GM23338 (cell line): Measurements from ENCODE around the gene CADPS. TPM values are rescaled to one million over a fixed set of nuclear protein-coding genes. Genes with fewer than 3 reads are reported as not detected.

Experiments used
- ATAC-seq: fragments of 200-7000 bp; cut with Tn5 transposase; 3 replicates; pipeline ENCODE4 v1.9.1; 2020
- DNase-seq: peaks from one replicate; pipeline ENCODE4 v3.0.0-alpha.2; 2015; ENCODE audit warnings: low spot score
- H2AFZ ChIP-seq: fragments of 200-600 bp; sonication (generic); 2 replicates; pipeline ENCODE4 v1.8.0; 2016; ENCODE audit warnings: antibody characterized with exemption, mild to moderate bottlenecking, moderate library complexity
- H3F3A ChIP-seq: fragments of 200-600 bp; sonication (generic); replicated peaks from 2 replicates; pipeline ENCODE4 v1.8.0; 2017; ENCODE audit warnings: antibody characterized with exemption, mixed run types, low read depth
- H3K27ac ChIP-seq: fragments of 200-600 bp; sonication (generic); 2 replicates; pipeline ENCODE4 v1.6.1; 2016; ENCODE audit warnings: low read depth
- H3K27me3 ChIP-seq: fragments of 200-600 bp; sonication (generic); 2 replicates; pipeline ENCODE4 v1.8.0; 2016; ENCODE audit warnings: mild to moderate bottlenecking, mixed run types, moderate library complexity; ENCODE audit not compliant: insufficient read depth
- H3K36me3 ChIP-seq: fragments of 200-600 bp; sonication (generic); 2 replicates; pipeline ENCODE4 v1.8.0; 2016; ENCODE audit warnings: mild to moderate bottlenecking; ENCODE audit not compliant: insufficient read depth
- H3K4me1 ChIP-seq: fragments of 200-600 bp; sonication (generic); 2 replicates; pipeline ENCODE4 v1.8.0; 2016; ENCODE audit warnings: mild to moderate bottlenecking, moderate library complexity; ENCODE audit not compliant: insufficient read depth
- H3K4me2 ChIP-seq: fragments of 200-600 bp; sonication (generic); 2 replicates; pipeline ENCODE4 v1.7.1; 2017; ENCODE audit warnings: mixed run types
- H3K4me3 ChIP-seq: fragments of 200-600 bp; sonication (generic); 2 replicates; pipeline ENCODE4 v1.6.1; 2016; ENCODE audit warnings: mixed run types
- H3K79me2 ChIP-seq: fragments of 200-600 bp; sonication (generic); replicated peaks from 2 replicates; pipeline ENCODE4 v1.8.0; 2017; ENCODE audit warnings: mild to moderate bottlenecking; ENCODE audit not compliant: insufficient read depth
- H3K9me2 ChIP-seq: fragments of 200-600 bp; sonication (generic); 2 replicates; pipeline ENCODE4 v1.8.0; 2017; ENCODE audit not compliant: insufficient read depth
- H4K20me1 ChIP-seq: fragments of 200-600 bp; sonication (generic); replicated peaks from 2 replicates; pipeline ENCODE4 v1.8.0; 2017; ENCODE audit warnings: mild to moderate bottlenecking; ENCODE audit not compliant: insufficient read depth
- H3K27ac Mint-ChIP-seq: 2 replicates; pipeline ENCODE4 v1.8.0; 2020; ENCODE audit warnings: inconsistent platforms, mild to moderate bottlenecking, moderate library complexity, mixed read lengths
- H3K27me3 Mint-ChIP-seq: 3 replicates; pipeline ENCODE4 v1.8.0; 2022; ENCODE audit warnings: low read depth, mild to moderate bottlenecking, moderate library complexity, mixed read lengths, inconsistent platforms; ENCODE audit not compliant: insufficient read depth, poor library complexity
- H3K36me3 Mint-ChIP-seq: 3 replicates; pipeline ENCODE4 v1.8.0; 2021; ENCODE audit warnings: low read depth, mild to moderate bottlenecking, inconsistent platforms, moderate library complexity, mixed read lengths
- H3K4me1 Mint-ChIP-seq: 3 replicates; pipeline ENCODE4 v1.8.0; 2020; ENCODE audit warnings: mild to moderate bottlenecking, inconsistent platforms, mixed read lengths
- H3K4me3 Mint-ChIP-seq: 3 replicates; pipeline ENCODE4 v1.8.0; 2021; ENCODE audit warnings: moderate library complexity, mild to moderate bottlenecking, inconsistent platforms, mixed read lengths
- H3K9me3 Mint-ChIP-seq: 3 replicates; pipeline ENCODE4 v1.8.0; 2020; ENCODE audit warnings: moderate library complexity, mild to moderate bottlenecking, inconsistent platforms, mixed read lengths
- CREB1 ChIP-seq: fragments of 250-450 bp; sonication (Bioruptor Pico); IDR thresholded peaks from 2 replicates; pipeline ENCODE4 v1.5.0; 2020; ENCODE audit warnings: low read depth, mild to moderate bottlenecking, moderate library complexity
- JUNB ChIP-seq: IDR thresholded peaks from one replicate; pipeline ENCODE4 v1.6.1; 2016; ENCODE audit warnings: antibody characterized with exemption; ENCODE audit not compliant: unreplicated experiment
- NANOG ChIP-seq: IDR thresholded peaks from 2 replicates; pipeline ENCODE4 v1.6.1; 2016; ENCODE audit warnings: antibody characterized with exemption, borderline replicate concordance
- POLR2AphosphoS5 ChIP-seq: IDR thresholded peaks from 2 replicates; pipeline ENCODE4 v1.6.1; 2016; ENCODE audit warnings: antibody characterized with exemption, low read depth
- ZNF114 ChIP-seq: fragments of 250-450 bp; sonication (Bioruptor Pico); IDR thresholded peaks from 2 replicates; pipeline ENCODE4 v1.5.0; 2020; ENCODE audit warnings: mild to moderate bottlenecking, moderate library complexity
- polyA plus RNA-seq: library from polyadenylated mRNA; unstranded; fragments of >200 nt; fragmentation: Nextera tagmentation; extraction: Ambion mirVana; gene quantifications from 2 replicates; pipeline ENCODE4 v1.2.1, GENCODE V29; 2016
- total RNA-seq: library from RNA; depleted of rRNA; stranded (reverse); fragments of >200 nt; shearing (Covaris generic); gene quantifications from 2 replicates; pipeline ENCODE4 v1.2.3, GENCODE V29; 2014
- TF ChIP-seq, protein P1 (sequence below): IDR thresholded peaks from 2 replicates; pipeline ENCODE4 v1.6.1; 2016; ENCODE audit warnings: antibody characterized with exemption
- TF ChIP-seq, protein P2 (sequence below): fragments of 250-450 bp; sonication (Bioruptor Pico); IDR thresholded peaks from 2 replicates; pipeline ENCODE4 v1.5.0; 2020; ENCODE audit warnings: mild to moderate bottlenecking, moderate library complexity
- TF ChIP-seq, protein P3 (sequence below): IDR thresholded peaks from one replicate; pipeline ENCODE4 v1.6.1; 2018; ENCODE audit warnings: antibody characterized with exemption; ENCODE audit not compliant: unreplicated experiment
- TF ChIP-seq, protein P4 (sequence below), 2 experiments: fragments of 200-600 bp in 1 of 2; sonication (generic) in 1 of 2; conservative IDR thresholded peaks; 2 replicates each; pipeline versions ENCODE4 v1.5.1 to v1.6.1; 2016 to 2017; ENCODE audit warnings: antibody characterized with exemption in 2 of 2, low read depth in 2 of 2, mild to moderate bottlenecking in 2 of 2, moderate library complexity in 1 of 2

The CADPS gene
- total and polyA plus RNA-seq, 2 experiments from 2014 or later, result 14.7 to 22.0 TPM

DNA sequence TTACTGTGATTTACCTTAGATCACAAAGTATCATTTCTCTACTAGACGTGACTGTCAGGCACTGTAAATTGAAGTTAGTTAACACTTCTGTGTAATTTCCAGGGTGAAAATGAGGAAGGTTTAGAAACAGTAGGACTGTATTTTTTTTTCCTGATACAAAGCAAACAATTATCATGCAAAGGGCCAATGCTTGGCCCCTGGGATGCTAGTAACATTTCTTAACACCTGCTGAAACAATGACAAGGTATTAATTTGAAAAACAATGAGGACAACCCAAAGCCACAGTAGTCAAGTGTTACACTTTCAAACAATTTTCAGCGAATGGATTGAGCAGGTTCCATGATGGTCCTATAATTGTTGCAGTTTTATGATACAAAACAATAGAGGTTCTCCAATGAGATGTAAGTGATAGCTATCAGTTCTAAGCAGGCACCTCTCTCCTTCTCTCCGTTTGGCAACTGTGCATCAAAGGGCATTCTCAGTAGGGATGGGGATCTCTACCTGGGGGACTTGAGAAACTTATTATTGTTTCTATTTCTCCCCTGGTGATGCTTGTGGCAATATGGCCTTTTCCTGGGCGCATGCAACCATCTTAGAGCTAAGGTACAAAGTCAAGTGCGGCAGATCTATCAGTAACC, 435.9 kb downstream of the CADPS start:
- peak; percentile 67 for ATAC-seq

More for the DNA sequence above, 435.9 kb downstream of the CADPS start:
- peak overlapping the region; percentile 19 for H3K4me2 ChIP-seq
- no peak overlapping the region for H3K27ac ChIP-seq
- no peaks in the 10 kb centered on the region for H3F3A ChIP-seq
- Mint-ChIP-seq H3K4me1 (peaks cover 61% of the 10 kb centered on the region), H3K27ac (no peak overlapping the region), H3K27me3 (peaks cover 6% of the 10 kb centered on the region), H3K4me3 (peak overlapping the region; percentile 12; the same call in 1 of the 3 replicates), H3K36me3 (peaks cover 6% of the 10 kb centered on the region; the same call in 1 of the 3 replicates), H3K9me3 (peaks cover 3% of the 10 kb centered on the region; the same call in 1 of the 3 replicates)
- peaks cover 24% of the 10 kb centered on the region for H3K4me1 ChIP-seq
- peak; percentile 44 for DNase-seq
- no peaks in the 10 kb centered on the region for H3K36me3 ChIP-seq
- no peaks in the 10 kb centered on the region for H3K79me2 ChIP-seq
- H3K9me2 ChIP-seq, result no peaks in the 10 kb centered on the region
- no peaks in the 10 kb centered on the region for H3K27me3 ChIP-seq
- H2AFZ ChIP-seq, result no peak overlapping the region
- H4K20me1 ChIP-seq, result no peaks in the 10 kb centered on the region
- no peak overlapping the region for H3K4me3 ChIP-seq
- TF ChIP-seq JUNB (no peak), ZNF114 (CRISPR knock-in tag) (no peak), NANOG (peak; percentile 13; the same call in 1 of the 2 replicates), POLR2AphosphoS5 (no peak), CREB1 (CRISPR knock-in tag) (no peak)
- TF ChIP-seq, protein P1, sequence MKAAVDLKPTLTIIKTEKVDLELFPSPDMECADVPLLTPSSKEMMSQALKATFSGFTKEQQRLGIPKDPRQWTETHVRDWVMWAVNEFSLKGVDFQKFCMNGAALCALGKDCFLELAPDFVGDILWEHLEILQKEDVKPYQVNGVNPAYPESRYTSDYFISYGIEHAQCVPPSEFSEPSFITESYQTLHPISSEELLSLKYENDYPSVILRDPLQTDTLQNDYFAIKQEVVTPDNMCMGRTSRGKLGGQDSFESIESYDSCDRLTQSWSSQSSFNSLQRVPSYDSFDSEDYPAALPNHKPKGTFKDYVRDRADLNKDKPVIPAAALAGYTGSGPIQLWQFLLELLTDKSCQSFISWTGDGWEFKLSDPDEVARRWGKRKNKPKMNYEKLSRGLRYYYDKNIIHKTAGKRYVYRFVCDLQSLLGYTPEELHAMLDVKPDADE, result no peak
- TF ChIP-seq, protein P2, sequence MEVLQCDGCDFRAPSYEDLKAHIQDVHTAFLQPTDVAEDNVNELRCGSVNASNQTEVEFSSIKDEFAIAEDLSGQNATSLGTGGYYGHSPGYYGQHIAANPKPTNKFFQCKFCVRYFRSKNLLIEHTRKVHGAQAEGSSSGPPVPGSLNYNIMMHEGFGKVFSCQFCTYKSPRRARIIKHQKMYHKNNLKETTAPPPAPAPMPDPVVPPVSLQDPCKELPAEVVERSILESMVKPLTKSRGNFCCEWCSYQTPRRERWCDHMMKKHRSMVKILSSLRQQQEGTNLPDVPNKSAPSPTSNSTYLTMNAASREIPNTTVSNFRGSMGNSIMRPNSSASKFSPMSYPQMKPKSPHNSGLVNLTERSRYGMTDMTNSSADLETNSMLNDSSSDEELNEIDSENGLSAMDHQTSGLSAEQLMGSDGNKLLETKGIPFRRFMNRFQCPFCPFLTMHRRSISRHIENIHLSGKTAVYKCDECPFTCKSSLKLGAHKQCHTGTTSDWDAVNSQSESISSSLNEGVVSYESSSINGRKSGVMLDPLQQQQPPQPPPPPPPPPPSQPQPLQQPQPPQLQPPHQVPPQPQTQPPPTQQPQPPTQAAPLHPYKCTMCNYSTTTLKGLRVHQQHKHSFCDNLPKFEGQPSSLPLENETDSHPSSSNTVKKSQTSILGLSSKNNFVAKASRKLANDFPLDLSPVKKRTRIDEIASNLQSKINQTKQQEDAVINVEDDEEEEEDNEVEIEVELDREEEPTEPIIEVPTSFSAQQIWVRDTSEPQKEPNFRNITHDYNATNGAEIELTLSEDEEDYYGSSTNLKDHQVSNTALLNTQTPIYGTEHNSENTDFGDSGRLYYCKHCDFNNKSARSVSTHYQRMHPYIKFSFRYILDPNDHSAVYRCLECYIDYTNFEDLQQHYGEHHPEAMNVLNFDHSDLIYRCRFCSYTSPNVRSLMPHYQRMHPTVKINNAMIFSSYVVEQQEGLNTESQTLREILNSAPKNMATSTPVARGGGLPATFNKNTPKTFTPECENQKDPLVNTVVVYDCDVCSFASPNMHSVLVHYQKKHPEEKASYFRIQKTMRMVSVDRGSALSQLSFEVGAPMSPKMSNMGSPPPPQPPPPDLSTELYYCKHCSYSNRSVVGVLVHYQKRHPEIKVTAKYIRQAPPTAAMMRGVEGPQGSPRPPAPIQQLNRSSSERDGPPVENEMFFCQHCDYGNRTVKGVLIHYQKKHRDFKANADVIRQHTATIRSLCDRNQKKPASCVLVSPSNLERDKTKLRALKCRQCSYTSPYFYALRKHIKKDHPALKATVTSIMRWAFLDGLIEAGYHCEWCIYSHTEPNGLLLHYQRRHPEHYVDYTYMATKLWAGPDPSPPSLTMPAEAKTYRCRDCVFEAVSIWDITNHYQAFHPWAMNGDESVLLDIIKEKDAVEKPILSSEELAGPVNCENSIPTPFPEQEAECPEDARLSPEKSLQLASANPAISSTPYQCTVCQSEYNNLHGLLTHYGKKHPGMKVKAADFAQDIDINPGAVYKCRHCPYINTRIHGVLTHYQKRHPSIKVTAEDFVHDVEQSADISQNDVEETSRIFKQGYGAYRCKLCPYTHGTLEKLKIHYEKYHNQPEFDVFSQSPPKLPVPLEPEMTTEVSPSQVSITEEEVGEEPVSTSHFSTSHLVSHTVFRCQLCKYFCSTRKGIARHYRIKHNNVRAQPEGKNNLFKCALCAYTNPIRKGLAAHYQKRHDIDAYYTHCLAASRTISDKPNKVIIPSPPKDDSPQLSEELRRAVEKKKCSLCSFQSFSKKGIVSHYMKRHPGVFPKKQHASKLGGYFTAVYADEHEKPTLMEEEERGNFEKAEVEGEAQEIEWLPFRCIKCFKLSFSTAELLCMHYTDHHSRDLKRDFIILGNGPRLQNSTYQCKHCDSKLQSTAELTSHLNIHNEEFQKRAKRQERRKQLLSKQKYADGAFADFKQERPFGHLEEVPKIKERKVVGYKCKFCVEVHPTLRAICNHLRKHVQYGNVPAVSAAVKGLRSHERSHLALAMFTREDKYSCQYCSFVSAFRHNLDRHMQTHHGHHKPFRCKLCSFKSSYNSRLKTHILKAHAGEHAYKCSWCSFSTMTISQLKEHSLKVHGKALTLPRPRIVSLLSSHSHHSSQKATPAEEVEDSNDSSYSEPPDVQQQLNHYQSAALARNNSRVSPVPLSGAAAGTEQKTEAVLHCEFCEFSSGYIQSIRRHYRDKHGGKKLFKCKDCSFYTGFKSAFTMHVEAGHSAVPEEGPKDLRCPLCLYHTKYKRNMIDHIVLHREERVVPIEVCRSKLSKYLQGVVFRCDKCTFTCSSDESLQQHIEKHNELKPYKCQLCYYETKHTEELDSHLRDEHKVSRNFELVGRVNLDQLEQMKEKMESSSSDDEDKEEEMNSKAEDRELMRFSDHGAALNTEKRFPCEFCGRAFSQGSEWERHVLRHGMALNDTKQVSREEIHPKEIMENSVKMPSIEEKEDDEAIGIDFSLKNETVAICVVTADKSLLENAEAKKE, result 0 out of 2 replicates have a peak, but pooled peaks have one; percentile 27
- TF ChIP-seq, protein P3, sequence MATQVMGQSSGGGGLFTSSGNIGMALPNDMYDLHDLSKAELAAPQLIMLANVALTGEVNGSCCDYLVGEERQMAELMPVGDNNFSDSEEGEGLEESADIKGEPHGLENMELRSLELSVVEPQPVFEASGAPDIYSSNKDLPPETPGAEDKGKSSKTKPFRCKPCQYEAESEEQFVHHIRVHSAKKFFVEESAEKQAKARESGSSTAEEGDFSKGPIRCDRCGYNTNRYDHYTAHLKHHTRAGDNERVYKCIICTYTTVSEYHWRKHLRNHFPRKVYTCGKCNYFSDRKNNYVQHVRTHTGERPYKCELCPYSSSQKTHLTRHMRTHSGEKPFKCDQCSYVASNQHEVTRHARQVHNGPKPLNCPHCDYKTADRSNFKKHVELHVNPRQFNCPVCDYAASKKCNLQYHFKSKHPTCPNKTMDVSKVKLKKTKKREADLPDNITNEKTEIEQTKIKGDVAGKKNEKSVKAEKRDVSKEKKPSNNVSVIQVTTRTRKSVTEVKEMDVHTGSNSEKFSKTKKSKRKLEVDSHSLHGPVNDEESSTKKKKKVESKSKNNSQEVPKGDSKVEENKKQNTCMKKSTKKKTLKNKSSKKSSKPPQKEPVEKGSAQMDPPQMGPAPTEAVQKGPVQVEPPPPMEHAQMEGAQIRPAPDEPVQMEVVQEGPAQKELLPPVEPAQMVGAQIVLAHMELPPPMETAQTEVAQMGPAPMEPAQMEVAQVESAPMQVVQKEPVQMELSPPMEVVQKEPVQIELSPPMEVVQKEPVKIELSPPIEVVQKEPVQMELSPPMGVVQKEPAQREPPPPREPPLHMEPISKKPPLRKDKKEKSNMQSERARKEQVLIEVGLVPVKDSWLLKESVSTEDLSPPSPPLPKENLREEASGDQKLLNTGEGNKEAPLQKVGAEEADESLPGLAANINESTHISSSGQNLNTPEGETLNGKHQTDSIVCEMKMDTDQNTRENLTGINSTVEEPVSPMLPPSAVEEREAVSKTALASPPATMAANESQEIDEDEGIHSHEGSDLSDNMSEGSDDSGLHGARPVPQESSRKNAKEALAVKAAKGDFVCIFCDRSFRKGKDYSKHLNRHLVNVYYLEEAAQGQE, result no peak
- TF ChIP-seq, protein P4, sequence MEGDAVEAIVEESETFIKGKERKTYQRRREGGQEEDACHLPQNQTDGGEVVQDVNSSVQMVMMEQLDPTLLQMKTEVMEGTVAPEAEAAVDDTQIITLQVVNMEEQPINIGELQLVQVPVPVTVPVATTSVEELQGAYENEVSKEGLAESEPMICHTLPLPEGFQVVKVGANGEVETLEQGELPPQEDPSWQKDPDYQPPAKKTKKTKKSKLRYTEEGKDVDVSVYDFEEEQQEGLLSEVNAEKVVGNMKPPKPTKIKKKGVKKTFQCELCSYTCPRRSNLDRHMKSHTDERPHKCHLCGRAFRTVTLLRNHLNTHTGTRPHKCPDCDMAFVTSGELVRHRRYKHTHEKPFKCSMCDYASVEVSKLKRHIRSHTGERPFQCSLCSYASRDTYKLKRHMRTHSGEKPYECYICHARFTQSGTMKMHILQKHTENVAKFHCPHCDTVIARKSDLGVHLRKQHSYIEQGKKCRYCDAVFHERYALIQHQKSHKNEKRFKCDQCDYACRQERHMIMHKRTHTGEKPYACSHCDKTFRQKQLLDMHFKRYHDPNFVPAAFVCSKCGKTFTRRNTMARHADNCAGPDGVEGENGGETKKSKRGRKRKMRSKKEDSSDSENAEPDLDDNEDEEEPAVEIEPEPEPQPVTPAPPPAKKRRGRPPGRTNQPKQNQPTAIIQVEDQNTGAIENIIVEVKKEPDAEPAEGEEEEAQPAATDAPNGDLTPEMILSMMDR (conservative IDR thresholded peaks at IDR 0.05; ENCODE audit: low read depth in 2 of 2), result no peak
